KMS-11 (cell line): Measurements from ENCODE around the gene GLS2.

Source experiments
- H2AFZ ChIP-seq: fragments of 200-600 bp; sonication (generic); 2 replicates; pipeline ENCODE4 v1.6.1; 2016; ENCODE audit warnings: antibody characterized with exemption, mixed run types, low read depth
- H3K27ac ChIP-seq: fragments of 200-600 bp; sonication (generic); 2 replicates; pipeline ENCODE4 v1.6.1; 2016; ENCODE audit warnings: mild to moderate bottlenecking, mixed run types
- H3K27me3 ChIP-seq: fragments of 200-600 bp; sonication (generic); 2 replicates; pipeline ENCODE4 v1.6.1; 2017; ENCODE audit warnings: mild to moderate bottlenecking, low read depth, mixed run types, moderate library complexity; ENCODE audit not compliant: insufficient read depth
- H3K36me3 ChIP-seq: fragments of 200-600 bp; sonication (generic); 2 replicates; pipeline ENCODE4 v1.6.1; 2017; ENCODE audit warnings: mild to moderate bottlenecking, mixed run types; ENCODE audit not compliant: insufficient read depth
- H3K4me1 ChIP-seq: fragments of 200-600 bp; sonication (generic); 2 replicates; pipeline ENCODE4 v1.6.1; 2016; ENCODE audit warnings: mild to moderate bottlenecking, low read depth, mixed run types; ENCODE audit not compliant: poor library complexity, severe bottlenecking
- H3K4me2 ChIP-seq: fragments of 200-600 bp; sonication (generic); 2 replicates; pipeline ENCODE4 v1.7.0; 2016; ENCODE audit warnings: mild to moderate bottlenecking, mixed run types
- H3K4me3 ChIP-seq: fragments of 200-600 bp; sonication (generic); IDR thresholded peaks from 2 replicates; pipeline ENCODE4 v1.6.1; 2017; ENCODE audit warnings: low read depth, low read length, mixed read lengths; ENCODE audit not compliant: insufficient read depth
- H3K79me2 ChIP-seq: fragments of 200-600 bp; sonication (generic); 2 replicates; pipeline ENCODE4 v1.6.1; 2016; ENCODE audit warnings: low read depth, mixed run types; ENCODE audit not compliant: insufficient read depth
- H3K9ac ChIP-seq: fragments of 200-600 bp; sonication (generic); 2 replicates; pipeline ENCODE4 v1.6.1; 2016; ENCODE audit warnings: mild to moderate bottlenecking, mixed run types
- H4K20me1 ChIP-seq: fragments of 200-600 bp; sonication (generic); 2 replicates; pipeline ENCODE4 v1.6.1; 2016; ENCODE audit warnings: mild to moderate bottlenecking, mixed run types; ENCODE audit not compliant: insufficient read depth
- TF ChIP-seq, protein P1 (sequence below): fragments of 200-600 bp; sonication (generic); conservative IDR thresholded peaks from 2 replicates; pipeline ENCODE4 v1.6.1; 2017; ENCODE audit warnings: low read depth, mild to moderate bottlenecking, antibody characterized with exemption, low read length, moderate library complexity, mixed read lengths

The GLS2 gene

DNA sequence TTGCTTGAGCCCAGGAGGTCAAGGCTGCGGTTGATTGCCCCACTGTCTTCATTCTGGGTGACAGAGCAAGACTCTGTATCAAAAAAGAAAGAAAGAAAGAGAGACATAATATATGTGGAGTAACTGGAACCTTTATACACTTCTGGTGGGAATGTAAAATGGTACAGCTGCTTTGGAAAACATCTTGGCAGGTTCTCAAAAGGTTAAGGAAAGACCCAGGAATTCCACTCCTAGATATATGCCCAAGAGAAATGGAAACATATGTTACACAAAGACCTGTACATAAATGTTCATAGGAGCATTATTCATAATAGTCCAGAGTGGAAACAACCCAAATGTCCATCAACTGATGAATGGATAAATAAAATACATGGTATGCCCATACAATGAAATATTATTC lies 40.9 kb upstream of the GLS2 start:
- no peak overlapping the region for H3K27ac ChIP-seq

DNA sequence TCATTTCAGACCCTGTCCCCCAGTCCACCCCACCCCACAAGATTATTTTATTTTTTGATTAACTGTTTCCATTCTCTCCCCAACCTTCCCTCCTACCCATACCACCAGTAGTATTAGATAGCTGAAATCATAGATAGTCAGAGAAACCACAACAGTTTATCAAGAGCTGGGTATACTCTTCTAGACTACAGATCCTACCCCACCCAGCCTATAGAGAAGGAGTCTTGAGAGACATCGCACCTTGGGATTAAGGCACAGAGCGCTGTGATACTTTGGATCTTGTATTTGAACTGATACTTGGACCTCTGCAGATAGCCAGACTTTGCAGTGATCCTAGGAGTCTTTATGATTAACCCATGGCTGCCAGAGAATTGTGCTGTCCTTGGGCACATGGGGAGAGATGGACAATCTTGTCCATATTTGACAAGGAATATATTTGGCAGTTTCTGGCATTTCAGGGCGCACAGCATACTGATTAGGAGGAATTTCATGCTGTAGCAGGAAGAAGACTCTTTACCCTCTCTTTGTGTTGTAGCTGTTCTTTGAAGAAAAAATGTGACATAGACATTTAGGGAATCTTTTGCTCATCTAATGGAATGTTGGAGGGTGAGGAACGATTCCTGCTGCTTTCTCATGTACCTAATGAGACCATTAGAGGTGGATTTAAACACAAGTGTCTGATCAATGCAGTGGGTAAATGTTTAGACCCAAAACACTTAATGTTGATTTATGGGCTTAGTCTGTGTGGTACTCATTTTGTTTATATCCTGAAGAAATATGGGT lies 34.6 kb upstream of the GLS2 start:
- Histone ChIP-seq H2AFZ (peak overlapping the region; percentile 24; the same call in 1 of the 2 replicates), H3K4me1 (peaks cover 10% of the 10 kb centered on the region), H3K4me3 (no peak overlapping the region), H3K9ac (no peak overlapping the region), H3K27ac (no peak overlapping the region), H3K36me3 (no peaks in the 10 kb centered on the region), H3K4me2 (peak overlapping the region; percentile 12; the same call in 1 of the 2 replicates), H3K27me3 (no peaks in the 10 kb centered on the region), H4K20me1 (no peaks in the 10 kb centered on the region), H3K79me2 (no peaks in the 10 kb centered on the region)
- TF ChIP-seq, protein P1, sequence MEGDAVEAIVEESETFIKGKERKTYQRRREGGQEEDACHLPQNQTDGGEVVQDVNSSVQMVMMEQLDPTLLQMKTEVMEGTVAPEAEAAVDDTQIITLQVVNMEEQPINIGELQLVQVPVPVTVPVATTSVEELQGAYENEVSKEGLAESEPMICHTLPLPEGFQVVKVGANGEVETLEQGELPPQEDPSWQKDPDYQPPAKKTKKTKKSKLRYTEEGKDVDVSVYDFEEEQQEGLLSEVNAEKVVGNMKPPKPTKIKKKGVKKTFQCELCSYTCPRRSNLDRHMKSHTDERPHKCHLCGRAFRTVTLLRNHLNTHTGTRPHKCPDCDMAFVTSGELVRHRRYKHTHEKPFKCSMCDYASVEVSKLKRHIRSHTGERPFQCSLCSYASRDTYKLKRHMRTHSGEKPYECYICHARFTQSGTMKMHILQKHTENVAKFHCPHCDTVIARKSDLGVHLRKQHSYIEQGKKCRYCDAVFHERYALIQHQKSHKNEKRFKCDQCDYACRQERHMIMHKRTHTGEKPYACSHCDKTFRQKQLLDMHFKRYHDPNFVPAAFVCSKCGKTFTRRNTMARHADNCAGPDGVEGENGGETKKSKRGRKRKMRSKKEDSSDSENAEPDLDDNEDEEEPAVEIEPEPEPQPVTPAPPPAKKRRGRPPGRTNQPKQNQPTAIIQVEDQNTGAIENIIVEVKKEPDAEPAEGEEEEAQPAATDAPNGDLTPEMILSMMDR, result no peak

More for the DNA sequence above, 40.9 kb upstream of the GLS2 start:
- Histone ChIP-seq H3K4me2 (no peak overlapping the region), H3K36me3 (no peaks in the 10 kb centered on the region), H3K27me3 (no peaks in the 10 kb centered on the region), H3K4me1 (no peaks in the 10 kb centered on the region), H3K79me2 (no peaks in the 10 kb centered on the region), H3K4me3 (no peak overlapping the region), H2AFZ (no peak overlapping the region), H4K20me1 (no peaks in the 10 kb centered on the region), H3K9ac (no peak overlapping the region)
- TF ChIP-seq, protein P1, result no peak

DNA sequence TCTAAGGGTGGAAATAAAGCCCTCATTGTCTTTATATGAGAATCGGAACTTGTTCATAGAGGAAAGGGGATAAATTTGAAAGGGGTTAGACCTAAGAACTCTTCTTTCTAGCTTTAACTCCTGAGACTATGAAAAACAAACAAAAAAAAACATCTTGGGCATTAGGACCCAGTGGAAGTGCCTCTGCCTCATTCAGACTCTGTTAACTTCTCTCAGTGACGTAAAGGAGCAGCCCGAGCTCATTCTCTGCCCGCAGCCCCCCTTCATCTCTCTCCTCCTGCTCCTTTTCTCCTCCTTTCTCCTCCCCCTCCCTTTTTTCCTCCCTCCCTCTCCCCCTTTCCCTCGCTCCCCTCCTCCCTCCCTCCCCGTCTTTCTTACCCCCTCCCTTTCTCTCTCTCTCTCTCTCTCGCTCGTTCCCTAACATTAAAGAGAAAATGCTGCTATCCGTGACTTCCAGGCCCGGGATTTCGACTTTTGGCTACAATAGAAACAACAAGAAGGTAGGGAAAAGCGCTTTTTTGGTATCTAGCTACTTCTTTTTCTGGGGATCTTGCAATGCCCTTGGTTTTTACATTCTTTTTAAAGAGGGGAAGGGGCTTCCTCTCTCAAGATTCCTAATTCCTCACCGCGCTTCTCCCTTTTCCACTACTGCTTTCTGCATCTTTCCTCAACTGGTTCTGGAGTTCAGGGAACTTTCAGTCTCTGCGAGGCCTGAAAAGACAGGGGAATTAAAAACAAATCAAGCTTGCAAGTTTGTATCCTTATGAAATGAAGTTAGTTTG lies 33.8 kb upstream of the GLS2 start, which contains the start of gene RBMS2:
RBMS2 (plus strand) TSS at position 231 of the 782 bp plus-strand sequence; CDS start at position 435, 204 bp downstream.
- Histone ChIP-seq H3K79me2 (no peaks in the 10 kb centered on the region), H3K36me3 (no peaks in the 10 kb centered on the region), H3K4me3 (no peak within 1 kb of the TSS), H3K9ac (peak within 1 kb of the TSS; percentile 21; the same call in 1 of the 2 replicates), H3K27ac (no peak within 1 kb of the TSS), H4K20me1 (no peaks in the 10 kb centered on the region), H2AFZ (peak within 1 kb of the TSS; percentile 24; the same call in 1 of the 2 replicates), H3K4me1 (peaks cover 10% of the 10 kb centered on the region), H3K27me3 (no peaks in the 10 kb centered on the region), H3K4me2 (peak within 1 kb of the TSS; percentile 31; the same call in 1 of the 2 replicates)
- TF ChIP-seq, protein P1, result no peak

DNA sequence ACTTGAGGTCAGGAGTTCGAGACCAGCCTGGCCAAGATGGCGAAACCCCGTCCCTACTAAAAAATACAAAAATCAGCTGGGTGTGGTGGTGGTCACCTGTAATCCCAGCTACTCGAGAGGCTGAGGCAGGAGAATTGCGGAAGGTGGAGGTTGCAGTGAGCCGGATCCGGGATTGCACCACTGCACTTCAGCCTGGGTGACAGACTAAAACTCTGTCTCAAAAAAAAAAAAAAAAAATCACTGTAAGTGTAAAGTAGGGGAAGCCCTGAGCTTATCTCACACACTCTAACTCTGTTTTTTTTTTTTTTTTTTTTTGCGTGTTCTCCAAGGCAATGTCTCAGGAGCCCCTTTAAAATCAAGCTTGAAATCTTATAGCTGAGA lies 33.2 kb upstream of the GLS2 start:
- H3K27me3 ChIP-seq, result no peaks in the 10 kb centered on the region
- no peaks in the 10 kb centered on the region for H4K20me1 ChIP-seq
- TF ChIP-seq, protein P1, result no peak
- no peaks in the 10 kb centered on the region for H3K36me3 ChIP-seq
- peaks cover 10% of the 10 kb centered on the region for H3K4me1 ChIP-seq
- H3K4me2 ChIP-seq, result peak overlapping the region; percentile 31; the same call in 1 of the 2 replicates
- peak overlapping the region; percentile 24; the same call in 1 of the 2 replicates for H2AFZ ChIP-seq
- peak overlapping the region; percentile 21; the same call in 1 of the 2 replicates for H3K9ac ChIP-seq
- no peak overlapping the region for H3K27ac ChIP-seq
- H3K79me2 ChIP-seq, result no peaks in the 10 kb centered on the region
- H3K4me3 ChIP-seq, result no peak overlapping the region
